NCI-H345 treated with DMSO at 0.1 percent for 48 hours (cell line): Measurements from ENCODE around the gene OR6A2.
"Not testable (repeated sequence)": the region's sequence is repeated elsewhere in the genome, so short reads cannot be mapped to it uniquely, and the experiment has no call there.

ENCODE experiments used
- DNase-seq: peaks from one replicate; lab custom pipeline; 2025; ENCODE audit not compliant: unreplicated experiment; lab: John Stamatoyannopoulos, UW

The OR6A2 gene

DNA sequence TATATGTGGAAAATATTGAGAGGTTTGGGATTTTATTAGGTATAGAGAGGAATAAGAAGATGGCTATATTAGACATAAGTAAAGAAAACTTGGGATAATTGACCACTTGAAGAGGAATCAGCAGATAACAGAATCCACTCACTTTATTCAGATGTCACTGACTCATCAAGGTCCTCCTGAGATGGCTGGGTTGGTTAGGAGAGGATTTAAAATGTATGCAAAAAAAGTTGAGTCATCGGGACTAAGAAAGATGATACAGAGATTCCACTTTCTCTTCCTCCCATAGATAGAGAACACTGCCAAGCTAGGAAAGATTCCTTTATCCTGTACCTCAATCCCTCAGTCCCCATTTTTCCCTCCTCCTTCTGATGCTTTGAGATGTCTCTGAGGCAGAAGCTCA is at the start of gene OR6A2:
TSS of gene OR6A2 (minus strand) at position 288 of the 400 bp plus-strand sequence. CDS start 3,981 bp downstream, outside the sequence.
- no peak for DNase-seq

DNA sequence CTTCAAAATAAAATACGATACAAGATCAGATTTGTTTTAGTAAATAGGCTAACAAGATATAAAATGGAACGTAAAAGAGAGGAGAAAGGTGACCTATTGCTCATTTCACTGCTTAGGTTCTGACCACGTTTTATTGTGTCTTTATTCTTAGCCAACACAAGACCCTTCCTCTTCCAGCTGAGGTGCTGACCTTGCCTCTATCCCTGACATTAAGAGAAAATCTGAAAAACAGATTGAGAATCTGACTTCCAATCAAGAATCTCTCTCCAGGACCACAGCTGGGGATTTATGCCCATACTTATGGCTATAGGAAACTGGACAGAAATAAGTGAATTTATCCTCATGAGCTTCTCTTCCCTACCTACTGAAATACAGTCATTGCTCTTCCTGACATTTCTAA is 45.9 kb upstream of the OR6A2 start, which contains the start of gene OR10A5:
TSS of gene OR10A5 (plus strand) at position 301 of the 400 bp plus-strand sequence. CDS start at position 301, 0 bp downstream.
- no peak for DNase-seq

DNA sequence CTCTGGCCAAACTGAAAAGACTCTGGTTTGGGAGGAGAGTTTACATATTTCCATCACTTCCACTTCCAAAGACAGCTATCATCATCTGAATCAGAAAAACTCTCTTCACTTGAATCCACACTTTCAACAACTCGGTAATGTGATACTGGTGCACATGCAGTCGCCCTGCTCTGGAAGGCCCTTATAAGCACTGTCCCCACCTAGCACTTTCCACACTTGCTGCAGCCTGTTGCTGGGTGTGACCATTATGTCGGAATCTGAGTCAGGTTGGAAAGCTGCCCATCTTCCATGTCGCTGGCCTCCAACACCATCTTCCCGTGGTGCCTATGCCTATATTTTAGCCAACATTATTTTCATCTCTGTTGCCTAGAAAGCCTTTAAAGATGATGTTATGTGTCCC is 44.9 kb upstream of the OR6A2 start:
- DNase-seq = no peak

DNA sequence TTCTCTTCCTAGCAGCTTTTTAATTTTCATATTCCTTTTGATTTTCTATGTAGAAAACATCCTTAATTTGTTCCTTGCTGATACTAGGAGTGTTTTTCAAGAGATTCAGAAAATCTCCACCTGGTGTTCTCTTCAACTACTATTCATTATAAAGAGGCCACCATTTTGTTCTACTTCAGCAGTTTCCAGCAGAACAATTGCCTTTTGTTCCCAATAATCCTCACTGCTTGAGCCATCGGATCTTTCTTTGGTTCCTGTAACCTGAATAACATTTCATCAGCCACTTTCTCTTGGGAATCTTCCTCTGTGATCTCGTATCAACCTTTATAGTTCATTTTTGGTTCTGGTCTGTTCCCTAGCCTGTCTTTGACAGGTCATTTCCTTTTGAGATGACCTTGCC is 44.2 kb upstream of the OR6A2 start:
- no peak for DNase-seq

DNA sequence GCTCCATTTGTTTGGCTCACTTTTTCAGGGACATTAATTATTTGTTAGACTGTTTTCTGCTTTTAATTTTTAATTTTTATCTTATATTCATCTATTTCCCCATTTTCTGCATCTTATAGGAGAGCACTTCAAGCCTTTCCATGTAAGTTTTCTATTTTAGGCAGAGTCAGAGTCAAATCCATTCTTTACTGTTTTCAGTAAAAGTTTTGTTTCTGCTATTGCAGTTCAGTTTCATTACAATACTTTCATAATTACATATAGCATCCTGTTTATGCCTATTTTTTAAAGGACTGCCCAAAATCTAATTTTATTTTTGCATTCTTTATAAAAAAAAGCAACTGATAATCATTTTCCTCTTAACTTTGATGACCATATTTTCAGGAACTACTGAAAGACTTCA is 42.2 kb upstream of the OR6A2 start:
- DNase-seq = no peak

DNA sequence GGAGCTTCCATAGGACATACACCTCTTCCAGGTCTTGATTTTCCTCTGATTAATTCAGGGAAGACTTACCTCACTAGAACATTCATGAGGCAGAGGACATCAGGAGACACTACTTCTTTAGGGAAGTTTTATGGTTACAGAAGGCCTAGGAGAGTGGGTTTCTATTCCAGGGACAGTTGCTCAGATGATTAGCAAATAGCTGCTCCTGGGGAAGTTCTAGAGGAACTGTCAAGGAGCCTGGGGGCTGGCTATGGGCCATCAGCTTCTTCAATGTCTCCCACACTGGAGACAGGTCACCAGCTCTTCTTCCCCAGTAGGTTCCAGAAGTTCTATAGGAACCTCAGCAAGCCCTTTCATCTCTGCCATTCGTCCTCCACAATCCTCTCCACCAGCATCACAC is 34.5 kb upstream of the OR6A2 start:
- DNase-seq = no peak

DNA sequence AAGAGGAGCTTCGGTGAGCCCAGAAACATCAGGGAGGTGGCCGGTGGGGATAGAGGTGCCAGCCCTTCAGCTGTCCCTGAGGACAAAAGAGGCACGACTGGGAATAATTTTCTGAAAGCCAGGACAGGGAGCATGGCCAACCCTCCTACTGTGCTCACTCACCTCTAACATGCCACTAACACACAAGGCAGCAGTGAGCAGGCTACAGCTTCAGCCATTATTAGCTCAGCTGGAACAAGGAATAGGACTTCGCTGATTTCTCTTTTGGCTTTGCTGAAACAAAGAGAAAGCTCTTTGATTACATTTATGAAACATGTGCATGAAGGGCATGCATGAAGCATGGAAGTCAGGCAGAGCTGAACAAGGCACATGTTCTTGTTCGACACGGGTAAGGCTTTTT is 33.9 kb upstream of the OR6A2 start:
- DNase-seq = no peak

DNA sequence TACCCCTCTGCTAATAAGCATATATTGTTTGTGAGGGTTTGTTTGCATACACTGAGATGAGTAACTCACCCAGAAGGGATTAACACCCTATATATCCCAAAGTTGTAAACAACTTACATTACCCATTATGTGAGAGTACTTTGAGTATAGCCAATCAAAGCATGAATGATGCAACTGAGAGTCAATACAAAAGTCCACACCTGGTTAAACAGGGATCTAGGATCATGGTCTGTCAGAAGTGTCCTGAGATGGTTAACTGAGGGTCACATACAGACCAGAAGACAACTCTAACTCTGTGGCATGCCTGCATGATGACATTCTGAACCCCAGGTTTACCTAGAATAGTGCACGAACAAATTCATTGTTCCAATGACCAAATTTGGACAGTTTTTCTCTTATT is 28.6 kb upstream of the OR6A2 start:
- no peak for DNase-seq

DNA sequence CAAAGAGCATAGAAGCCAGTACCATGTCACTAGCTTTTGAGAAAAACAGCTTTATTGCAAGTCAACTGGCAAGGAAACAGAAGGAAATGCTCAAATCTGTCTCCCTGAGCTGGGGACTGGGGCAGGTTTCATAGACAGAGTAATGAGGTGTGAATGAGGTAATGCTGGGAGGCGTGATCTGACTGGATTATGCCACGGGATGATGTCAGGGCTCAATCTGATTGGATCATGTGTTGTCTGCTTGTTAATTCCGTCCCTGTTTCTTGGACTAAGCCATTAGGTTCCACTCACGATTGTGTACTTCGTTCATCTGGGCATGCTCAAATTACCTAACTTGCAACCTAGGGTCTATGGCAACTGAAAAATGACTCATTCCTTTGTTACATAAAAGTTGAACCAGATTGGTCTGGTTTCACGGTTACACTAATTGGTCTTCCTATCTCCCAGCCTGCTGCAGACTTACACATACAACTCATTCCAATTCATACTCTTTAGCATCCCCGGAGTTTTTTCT is 25.8 kb upstream of the OR6A2 start:
- DNase-seq = no peak

DNA sequence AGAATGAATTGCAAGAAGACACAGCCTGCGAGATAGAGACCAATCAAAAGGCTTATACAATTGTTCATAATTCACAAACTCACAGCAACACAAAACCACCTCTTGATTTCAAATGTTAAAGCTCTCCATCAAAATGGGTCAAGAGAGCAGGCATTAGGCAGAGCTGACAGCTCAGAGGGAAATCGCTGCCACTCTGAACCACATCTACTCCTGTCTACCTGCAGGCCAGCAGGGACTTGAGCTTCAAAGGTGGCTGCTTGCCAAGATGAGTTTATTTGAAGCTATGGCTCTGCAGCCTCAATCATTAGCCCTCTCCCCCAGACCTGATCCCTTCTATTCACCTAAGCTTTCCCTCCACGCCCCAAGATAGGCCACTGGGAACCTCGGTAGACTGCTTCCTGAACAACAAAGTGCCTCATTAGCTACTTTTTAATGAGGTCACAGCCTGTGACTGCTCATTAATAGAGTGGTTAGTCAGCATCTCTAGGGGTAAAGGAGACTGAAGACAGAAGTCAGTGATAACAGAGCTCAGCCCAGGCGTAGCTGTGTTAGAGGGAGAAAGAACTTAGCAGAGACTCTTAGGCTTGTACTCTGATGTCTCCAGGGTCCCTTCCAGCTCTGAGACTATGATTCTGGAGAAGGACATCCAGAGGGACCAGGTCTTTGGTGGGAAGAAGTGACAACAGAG is 24.8 kb upstream of the OR6A2 start:
- no peak for DNase-seq

DNA sequence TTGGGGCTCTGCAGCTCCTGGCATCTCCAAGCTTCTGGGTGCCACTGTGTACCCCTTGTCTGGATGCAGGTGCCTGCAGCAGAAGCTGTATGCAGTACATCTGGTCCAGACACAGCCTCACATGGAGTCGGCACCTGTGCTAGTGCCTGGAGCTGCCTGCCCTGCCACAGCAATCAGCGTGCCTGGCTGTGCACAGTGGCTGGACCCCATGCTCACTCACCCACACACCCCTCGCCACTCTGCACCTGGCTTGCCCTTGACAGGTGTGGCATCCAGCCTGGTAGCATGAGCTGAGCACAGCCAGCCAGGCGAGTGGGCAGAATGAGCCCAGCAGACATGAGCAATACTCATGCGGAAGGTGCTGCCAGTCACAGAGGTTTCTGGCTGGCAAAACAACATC is 19.5 kb upstream of the OR6A2 start:
- no peak for DNase-seq

DNA sequence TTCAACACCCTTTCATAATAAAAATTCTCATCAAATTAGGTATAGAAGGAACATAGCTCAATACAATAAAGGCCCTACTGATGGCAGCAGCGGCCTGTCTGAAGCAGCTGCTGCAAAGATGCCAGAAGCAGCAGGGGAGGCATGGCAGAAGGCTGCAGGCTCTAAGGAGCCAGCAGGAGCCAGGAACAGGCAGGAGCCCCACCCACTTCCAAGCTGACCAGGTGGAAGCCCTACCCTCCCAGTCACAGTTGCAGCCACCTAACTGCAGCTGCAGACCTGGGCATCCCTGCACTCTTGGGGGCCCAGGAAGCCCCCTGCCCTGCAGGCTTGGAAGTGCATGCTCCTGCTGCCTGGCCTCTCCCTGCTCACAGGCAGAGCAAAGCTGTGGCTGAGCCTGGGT is 18.2 kb upstream of the OR6A2 start:
- DNase-seq = no peak

DNA sequence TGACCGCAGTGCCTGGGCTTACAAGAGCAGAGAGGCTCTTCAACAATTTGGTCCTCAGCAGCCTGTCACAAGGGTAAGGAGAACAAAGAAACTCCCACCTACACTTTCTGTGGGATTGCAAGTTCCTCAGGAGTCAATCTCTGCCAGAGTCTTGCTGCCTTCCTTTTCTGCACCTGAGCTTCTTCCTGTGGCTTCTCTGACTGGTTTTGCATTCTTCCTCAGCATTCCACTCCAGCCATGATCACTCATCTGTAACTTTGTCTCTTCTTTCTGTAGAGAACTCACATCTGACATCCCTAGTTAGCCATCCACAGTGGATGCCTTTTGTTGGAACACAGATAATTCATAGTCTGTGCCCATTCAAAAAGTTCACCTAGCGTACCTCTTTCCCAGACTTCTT is 14.2 kb upstream of the OR6A2 start:
- no peak for DNase-seq

DNA sequence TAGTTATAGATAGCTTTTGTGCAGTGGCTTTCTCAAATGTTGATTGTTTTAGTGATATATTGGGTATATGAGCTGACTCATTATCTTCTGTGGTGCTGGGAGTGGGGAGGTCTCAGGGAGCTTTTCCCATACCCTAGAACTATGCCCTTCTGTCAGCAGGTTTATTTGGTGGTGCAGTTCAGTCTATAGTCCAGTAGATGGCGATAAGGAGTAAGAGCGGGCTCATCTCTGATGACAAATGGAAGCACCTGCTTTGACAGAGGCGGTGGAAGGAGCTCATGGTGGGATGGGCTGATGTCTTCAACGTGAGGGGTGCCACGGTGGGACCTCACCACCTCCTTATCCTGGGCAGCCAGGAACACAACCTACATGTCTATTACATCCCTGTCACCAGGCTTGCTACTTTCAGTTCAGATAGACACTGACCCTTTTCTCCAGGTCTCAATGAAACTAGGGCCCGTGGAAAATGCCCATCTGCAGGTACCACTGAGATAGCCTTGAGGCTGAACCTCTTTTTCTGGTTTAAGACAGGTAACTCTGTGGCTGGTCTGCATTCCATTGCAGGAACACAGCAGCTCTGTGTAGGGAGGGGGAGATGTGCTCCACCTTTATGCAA is 13.0 kb upstream of the OR6A2 start:
- peak; percentile 39 for DNase-seq

DNA sequence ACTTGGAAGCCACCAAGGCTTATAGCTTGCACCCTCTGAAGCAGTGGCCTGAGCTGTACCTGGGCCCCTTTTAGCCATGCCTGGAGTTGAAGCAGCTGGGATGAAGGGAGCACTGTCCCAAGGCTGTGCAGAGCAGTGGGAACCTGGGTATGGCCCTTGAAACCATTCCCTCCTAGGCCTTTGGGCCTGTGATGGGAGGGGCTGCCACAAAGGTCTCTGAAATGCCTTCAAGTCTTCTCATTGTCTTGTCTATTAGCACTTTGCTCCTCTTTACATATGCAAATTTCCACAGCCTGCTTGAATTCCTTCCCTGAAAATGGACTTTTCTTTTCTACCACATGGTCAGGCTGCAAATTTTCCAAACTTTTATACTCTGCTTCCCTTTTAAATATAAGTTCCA is 1.6 kb upstream of the OR6A2 start:
- not testable (repeated sequence) for DNase-seq

DNA sequence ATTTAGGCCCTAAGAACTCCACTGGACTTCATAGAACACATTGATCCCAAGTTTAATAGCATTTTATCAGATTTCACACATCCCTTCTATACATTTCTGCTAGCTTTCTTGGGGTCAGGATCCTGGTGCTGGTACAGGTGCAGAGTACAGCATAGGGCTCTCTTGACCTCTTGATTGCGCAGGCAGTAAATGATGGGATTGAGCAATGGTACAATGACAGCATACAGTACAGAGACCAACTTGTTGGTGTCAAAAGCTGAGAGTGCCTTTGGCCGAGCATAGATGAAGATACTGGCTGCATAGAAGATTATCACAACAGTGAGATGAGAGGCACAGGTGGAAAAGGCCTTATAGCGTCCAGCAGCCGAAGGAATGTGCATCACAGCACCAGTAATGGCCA is 4.8 kb downstream of the OR6A2 start:
- no peak for DNase-seq

DNA sequence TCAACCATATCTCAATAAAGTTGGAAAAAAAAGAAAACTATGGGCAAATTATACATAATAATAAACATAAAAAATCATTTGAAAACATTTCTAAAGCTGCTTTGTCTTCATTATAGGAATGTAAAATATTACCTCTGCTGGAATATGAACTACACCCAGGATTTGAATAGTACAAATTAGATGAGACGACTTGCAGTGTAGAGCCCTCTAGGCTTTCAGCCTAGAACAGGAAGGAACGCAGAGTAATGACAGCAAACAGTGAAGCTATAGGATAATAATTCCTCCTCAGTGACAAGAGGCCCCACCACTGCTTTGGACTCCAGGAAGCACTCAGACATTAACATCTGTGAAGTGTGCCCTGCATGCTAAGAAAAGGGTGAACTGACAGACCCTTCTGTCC is 8.9 kb downstream of the OR6A2 start:
- DNase-seq = no peak

DNA sequence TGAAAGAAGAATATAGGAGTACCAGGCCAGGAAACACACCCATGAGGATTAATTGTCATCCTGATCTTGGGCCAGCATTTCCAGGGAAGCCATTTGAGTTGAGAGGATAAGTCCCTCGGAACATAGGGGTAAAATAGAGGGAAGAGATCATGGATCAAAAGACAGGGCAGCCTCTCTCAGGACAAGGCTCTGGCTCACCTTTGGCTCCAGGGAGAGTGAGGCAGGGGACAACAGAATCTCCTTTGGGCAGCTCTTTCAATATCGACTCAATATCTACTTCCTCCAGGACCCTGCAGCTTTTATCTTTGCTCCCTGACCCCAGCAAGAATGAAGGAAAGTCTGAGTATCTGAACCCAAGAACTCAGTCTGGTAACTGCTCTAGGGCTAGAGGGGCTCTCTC is 16.8 kb downstream of the OR6A2 start, which contains the start of gene OR2AG1:
TSS of gene OR2AG1 (plus strand) at position 301 of the 400 bp plus-strand sequence. CDS start 2,018 bp downstream, outside the sequence.
- DNase-seq = no peak

DNA sequence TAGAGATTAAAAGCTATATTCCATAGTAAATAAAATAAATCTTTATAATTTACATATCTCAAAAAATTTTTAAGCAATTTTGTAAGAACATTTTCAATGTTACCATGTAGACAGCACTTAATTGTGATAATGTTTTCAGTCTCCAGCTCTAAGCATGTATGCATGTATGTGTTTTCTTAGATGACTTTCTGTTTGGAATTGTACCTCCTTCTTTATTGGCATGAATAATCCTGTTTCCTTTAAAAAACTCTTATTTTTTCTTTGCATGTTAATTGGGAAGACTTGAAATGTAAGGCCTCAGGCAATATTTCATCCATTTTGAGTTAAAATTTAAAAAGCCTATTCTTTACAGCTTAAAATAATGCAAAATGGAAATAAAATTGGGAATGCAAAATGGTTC is 18.7 kb downstream of the OR6A2 start:
- no peak for DNase-seq

DNA sequence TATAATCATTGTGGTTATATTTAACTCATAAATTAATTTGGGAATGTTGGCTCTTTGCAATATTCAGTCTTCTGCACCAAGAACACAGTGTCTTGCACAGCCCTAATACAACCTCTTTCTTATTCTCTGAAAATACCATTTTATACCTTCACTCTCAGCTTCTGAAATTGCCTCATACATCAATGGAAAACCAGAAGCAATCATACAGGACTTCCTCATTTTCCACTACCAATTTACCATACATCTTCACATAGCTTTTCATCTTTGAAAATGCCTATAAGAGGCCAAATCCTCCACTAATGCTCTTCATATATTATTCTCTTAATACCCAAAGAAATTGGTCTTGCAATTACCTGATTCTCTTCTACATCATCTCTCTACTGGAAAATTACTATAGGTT is 21.0 kb downstream of the OR6A2 start:
- DNase-seq = no peak

DNA sequence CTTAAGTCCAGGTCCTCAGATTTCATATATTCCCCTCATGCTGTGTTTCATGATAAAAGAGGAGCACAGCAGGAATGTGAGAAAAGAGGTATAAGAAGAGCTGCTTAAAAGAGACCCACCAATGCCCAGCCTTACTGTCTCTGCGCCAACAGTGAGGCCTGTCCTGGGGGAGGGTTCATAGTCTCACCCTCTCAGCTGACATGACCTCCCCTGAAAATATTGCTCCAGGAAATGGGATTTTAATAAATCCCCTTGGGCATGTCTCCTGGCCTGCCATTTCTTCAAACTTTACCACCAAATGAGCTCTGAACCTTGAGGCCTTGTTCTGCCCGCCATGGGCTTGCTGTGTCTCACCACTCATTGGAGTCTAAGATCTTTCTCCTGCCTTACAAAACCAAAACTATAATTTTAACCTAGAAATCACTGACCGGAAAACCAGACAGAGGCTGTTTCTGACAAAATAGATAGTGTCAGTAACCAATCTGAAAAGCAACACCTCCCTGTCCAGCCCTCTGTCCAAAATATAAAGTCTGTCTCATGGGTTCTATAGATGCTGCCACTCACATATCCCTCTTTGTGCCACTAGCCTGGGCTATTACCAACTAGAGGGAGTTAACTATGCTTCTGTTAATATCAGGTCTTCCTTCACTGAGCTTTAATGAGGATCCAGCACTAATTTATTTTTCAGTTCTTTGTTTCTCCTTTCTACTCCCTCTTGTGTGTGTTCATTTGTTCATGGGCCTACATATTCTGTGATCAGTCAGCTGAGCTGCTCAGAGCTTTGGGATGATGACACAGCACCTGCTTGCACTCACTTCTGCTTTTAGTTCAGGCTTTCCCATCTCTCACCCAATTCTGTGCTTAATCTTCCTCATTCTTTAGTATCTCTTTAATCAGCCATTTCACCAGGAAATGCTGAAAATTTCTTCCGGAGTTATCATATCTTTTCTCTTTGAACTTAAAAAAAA is 27.3 kb downstream of the OR6A2 start, which contains the start of gene OR2AG2:
TSS of gene OR2AG2 (minus strand) at position 51 of the 968 bp plus-strand sequence. CDS start 3,019 bp downstream, outside the sequence.
- no peak for DNase-seq
